Measurements from ENCODE around the gene SH3PXD2A.

DNA sequence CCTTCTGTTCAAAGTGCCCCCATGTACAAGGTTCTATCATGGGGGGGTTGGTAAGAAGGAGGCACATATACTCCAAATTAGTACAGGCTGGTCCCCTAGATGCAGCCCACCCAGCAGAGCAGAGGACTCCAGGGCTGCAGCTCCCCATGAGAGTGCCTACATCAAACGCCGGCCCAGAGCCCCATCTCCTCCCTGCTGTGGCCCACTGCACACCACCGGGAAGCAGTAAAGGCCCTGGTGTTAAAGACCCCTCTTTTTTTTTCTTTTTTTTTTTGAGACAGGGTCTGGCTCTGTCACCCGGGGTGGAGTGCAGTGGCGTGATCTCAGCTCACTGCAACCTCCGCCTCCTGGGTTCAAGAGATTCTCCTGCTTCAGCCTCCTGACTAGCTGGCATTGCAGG lies 47.4 kb downstream of the SH3PXD2A start:
- TF ChIP-seq PAX5 (IDR thresholded peaks at IDR 0.05; ENCODE audit: insufficient read depth, low read length, severe bottlenecking) (no peak), POLR2A (IDR thresholded peaks at IDR 0.05; ENCODE audit: low read depth, low read length) (no peak), POLR2AphosphoS5 (IDR thresholded peaks at IDR 0.05; ENCODE audit: low read depth, low read length) (no peak), SPI1 (IDR thresholded peaks at IDR 0.05; ENCODE audit: low read depth, low read length) (no peak)

Data from GM12891 (cell line).